GM18498 (cell line): Measurements from ENCODE around the gene LLGL2.

ENCODE experiments used
- ATAC-seq: cut with Tn5 transposase; IDR thresholded peaks from one replicate; pipeline ENCODE4 v1.9.1; 2021; ENCODE audit warnings: mild to moderate bottlenecking, moderate library complexity; ENCODE audit not compliant: unreplicated experiment

LLGL2 gene

DNA sequence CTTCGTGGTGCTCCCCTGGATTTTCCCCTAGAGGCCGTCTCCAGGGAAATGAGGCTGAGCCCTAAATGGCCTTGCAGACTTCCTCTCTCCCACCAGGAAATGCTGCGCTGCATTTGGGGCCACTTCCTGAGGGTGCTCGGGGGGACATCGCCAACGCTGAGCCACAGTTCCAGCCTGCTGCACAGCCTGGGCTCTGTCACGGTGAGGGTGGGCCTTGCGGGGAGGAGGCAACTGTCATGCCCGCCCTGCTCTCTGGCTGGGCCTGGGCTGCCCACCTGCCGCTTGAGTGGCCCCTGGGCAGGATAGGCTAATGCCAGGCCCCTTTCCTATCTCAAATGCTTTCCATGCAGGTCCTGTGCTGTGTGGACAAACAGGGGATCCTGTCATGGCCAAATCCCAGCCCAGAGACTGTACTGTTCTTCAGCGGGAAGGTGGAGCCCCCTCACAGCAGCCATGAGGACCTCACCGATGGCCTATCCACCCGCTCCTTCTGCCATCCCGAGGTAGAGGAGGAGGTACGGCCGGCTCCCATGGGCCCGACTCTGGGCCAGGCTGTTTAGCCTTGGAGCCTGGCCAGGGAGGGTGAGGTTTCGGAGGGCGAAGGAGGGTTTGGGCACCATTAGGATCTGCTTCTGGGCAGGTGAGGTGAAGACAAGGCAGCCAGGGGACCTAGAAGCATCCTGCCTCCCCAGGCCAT lies 34.4 kb upstream of the LLGL2 start:
- ATAC-seq: no peak

GRCh38 chr17:75491680-75492079 lies 33.8 kb upstream of the LLGL2 start:
- no peak for ATAC-seq

DNA sequence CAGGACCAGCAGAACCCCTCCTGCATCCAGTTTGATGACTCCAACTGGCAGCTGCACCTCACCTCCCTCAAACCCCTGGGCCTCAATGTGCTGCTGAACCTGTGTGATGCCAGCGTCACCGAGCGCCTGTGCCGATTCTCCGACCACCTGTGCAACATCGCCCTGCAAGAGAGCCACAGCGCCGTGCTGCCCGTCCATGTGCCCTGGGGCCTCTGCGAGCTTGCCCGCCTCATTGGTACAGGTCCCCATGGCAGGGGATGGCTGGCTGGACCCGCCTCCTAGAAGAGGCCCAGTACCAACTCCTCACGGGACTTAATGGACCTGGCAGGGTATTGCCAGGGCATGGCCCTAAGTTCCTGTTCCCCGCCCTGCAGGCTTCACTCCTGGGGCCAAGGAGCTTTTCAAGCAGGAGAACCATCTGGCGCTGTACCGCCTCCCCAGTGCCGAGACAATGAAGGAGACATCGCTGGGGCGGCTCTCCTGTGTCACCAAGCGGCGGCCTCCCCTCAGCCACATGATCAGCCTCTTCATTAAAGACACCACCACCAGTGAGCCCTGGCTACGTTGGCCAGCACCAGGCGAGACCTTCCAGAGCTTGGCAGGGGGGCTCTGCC lies 32.8 kb upstream of the LLGL2 start:
- ATAC-seq: no peak

DNA sequence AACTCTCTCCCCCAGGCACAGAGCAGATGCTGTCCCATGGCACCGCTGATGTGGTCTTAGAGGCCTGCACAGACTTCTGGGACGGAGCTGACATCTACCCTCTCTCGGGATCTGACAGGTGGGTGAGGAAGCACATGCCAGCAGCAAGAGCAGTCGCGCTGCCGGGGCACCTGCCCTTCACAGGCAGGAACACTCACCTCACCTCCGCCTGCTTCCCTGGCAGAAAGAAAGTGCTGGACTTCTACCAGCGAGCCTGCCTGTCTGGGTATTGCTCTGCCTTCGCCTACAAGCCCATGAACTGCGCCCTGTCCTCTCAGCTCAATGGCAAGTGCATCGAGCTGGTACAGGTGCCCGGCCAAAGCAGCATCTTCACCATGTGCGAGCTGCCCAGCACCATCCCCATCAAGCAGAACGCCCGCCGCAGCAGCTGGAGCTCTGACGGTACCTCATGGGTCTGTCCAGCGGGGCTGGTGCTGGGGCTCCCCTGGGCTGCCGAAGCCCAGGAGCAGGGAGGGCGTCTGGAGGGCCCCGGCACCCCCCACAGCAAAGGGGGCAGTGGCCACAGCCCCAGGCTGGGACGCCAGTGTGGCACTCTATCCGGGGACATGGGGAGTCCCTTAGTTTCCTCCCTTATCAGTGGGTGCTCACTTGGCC lies 31.9 kb upstream of the LLGL2 start:
- ATAC-seq: no peak

GRCh38 chr17:75494326-75494877 lies 31.1 kb upstream of the LLGL2 start:
- no peak for ATAC-seq

GRCh38 chr17:75496005-75496404 lies 29.5 kb upstream of the LLGL2 start:
- ATAC-seq: no peak

DNA sequence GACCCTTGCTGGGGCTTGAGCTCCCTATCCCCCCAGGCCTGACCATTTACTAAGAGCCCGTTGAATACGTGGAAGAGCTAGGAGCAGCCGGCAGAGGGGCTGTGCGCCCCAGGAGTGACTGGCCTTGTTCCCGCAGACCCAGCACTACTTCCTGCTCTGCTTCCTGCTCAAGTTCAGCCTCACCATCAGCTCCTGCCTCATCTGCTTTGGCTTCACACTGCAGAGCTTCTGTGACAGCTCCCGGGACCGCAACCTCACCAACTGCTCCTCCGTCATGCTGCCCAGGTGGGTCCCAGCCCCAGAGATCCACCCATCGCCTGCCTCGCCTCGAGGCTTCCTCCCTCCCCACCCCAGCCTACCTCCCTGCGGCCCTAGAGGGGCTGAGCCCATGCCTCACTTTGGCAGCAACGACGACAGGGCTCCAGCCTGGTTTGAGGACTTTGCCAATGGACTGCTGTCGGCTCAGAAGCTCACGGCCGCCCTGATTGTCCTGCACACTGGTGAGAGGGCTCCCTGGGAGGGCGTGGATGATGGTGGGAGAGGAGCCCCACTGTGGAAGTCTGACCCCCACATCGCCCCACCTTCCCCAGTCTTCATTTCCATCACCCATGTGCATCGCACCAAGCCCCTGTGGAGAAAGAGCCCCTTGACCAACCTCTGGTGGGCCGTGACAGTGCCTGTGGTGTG lies 27.3 kb upstream of the LLGL2 start:
- no peak for ATAC-seq

DNA sequence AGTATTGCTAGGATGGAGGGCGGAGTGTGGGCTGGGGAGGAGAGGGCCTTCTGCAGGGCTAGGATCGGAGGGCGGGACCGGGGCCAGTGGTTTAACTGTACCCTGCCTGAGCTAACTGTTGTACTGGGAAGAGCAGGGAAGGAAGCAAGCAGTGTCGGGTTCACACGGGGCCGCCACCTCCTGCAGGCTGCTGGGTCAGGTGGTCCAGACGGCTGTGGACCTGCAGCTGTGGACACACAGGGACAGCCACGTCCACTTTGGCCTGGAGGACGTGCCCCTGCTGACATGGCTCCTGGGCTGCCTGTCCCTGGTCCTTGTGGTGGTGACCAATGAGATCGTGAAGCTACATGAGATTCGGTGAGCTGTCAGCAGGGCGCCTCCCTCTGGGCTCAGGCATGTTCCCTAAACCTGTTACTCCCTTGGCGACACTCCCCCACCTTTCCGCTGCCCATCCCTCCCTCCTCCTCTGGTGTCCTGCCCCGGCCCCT lies 26.7 kb upstream of the LLGL2 start:
- ATAC-seq: no peak

- ATAC-seq: no peak
Measured at GRCh38 chr17:75499313-75500022, 26.0 kb upstream of the LLGL2 start.

DNA sequence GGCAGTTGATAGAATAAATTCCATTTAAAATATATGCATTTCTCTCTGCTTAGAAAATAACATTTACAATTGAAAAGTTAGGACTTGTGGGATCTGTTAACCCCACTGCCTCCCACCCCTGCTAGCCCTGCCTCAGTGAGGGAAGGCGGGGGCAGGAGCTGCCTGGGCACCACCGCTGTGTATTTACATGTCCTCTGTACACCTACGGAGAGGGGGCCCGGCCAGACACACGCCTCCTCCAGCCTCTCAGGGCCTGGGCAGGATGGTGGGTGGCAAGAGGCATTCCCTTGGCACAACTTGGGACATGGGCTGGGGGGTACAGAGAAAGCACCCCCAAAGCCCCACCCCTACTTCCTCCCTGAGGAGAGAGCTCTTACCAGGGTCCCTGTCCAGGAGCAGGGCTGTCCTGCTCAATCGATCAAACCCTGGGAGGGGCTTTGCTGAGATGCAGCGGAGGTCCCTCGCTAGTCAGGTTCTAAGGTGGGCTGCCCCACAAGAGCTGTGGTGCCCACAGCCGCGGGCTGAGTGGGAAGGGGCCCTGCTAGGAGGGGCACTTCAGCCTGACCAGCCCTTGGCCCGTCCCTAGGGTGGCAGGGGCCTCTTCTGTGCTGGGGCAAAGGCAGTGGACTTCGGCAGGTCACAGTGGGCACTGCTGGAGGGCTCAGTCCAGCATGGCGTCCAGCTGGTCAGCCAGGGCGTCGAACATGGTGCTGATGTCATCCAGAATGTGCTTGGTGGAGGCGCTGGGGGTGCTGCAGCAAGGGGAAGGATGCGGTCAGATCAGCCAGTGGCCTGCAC lies 24.9 kb upstream of the LLGL2 start:
- ATAC-seq: no peak

DNA sequence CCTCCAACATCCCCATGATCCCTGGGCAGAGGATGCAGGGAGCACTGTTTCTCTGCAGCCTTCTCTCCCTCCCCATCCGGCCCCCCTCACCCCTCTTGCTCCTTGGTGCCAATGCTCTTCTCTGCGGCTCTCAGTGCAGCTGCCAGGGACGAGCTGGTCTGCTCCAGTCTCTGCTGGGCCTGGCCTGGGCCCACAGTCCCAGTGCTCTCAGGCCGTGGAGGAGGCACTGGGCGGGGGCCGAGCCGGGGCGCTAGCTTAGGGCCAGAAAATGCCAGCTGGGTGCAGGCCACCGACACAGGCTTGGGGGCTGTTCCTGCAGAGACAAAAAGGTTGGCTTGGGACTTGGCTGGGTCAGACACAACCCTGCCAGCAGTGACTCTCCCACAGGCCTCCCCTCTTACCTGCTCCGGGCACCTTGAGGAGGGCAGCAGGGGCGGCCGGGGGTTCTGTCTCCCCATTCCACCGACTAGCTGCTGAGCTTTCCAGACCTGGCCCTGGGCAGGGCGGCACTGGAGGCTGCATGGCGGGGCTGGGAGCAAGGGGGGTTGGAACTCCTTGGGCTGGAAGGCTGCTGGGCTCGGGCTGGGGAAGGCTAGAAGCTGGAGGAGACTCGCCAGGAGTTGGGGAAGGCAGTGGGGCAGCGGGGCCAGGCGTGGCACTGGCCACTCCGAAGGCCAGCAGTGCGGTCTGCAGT lies 24.0 kb upstream of the LLGL2 start:
- no peak for ATAC-seq

GRCh38 chr17:75502072-75502720 lies 23.3 kb upstream of the LLGL2 start:
- no peak for ATAC-seq

GRCh38 chr17:75502721-75503329 lies 22.7 kb upstream of the LLGL2 start:
- no peak for ATAC-seq

- ATAC-seq: no peak
Measured at GRCh38 chr17:75503337-75503950, 22.1 kb upstream of the LLGL2 start.

- ATAC-seq: no peak
Measured at GRCh38 chr17:75503976-75504346, 21.5 kb upstream of the LLGL2 start.

DNA sequence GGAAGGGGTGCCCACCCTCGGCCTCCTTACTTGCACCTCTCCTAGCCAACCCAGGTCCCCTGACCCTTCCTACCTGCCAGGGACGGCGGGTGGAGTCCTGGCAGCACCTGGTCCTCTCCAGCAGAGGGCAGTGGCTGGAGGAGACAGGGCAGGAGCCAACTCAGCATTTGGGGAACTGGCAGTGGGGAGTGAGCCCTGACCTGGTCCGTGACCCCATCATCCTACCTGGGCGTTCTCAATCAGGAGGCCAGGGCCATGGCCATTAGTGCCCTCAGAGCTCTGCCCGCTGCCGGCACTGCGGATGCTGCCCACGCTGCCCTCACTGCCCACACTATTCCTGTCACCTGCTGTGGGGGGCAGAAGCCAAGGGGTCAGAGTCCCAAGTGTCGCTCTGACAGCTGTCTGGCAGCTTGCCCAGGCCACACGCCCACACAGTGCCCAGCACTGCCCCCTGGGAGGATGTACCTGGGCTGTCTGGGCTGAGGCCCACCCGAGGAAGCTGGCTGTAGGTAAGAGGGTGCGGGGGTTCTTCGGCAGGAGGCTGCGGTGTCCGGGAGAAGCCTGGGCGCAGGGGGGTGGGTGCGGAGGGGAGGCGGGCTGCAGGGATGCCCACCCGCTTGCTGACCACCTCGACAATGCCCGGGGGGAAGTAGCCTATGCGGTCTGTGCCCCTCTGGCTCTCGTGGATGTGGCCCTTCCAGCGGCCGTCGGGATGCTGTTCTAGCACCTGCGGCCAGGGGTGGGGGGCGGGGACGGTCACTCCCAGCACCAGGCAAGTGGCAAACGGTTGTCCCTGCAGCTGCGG lies 20.9 kb upstream of the LLGL2 start:
- ATAC-seq: no peak

DNA sequence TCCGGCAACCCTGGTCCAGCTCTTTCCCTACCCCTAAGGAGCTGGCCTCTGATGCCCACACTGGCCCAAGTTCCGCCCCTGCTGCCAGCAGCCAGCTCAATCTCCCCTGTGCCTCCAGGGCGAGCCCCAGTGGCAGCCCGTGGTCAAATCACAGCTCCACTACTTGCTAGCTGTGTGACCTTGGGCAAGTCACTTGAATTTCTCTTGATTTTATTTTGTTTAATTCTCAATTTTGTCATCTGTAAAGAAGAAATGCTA lies 20.4 kb upstream of the LLGL2 start:
- no peak for ATAC-seq
